ENCODE measurements around the gene KANSL1L. TPM values are rescaled to one million over a fixed set of nuclear protein-coding genes. Genes with fewer than 3 reads are reported as not detected.
A peak's percentile ranks its signal among the peaks of the same experiment; 100 is the strongest.

KANSL1L gene
- total RNA-seq, 2 experiments from 2014 or later = 6.7 to 7.0 TPM

- Histone ChIP-seq H3K27ac (ENCODE audit: low read depth in 1 of 2, low read length in 2 of 2) (no peak overlapping the region), H3K27me3 (ENCODE audit: control insufficient read depth in 1 of 2, insufficient read depth in 2 of 2, low read length in 2 of 2) (no peaks in the 10 kb centered on the region), H3K4me3 (ENCODE audit: low read length) (no peak overlapping the region), H3K36me3 (ENCODE audit: insufficient read depth, low read length) (no peaks in the 10 kb centered on the region), H3K4me1 (ENCODE audit: insufficient read depth, low read length) (no peaks in the 10 kb centered on the region), H3K9me3 (ENCODE audit: control insufficient read depth in 1 of 2, insufficient read depth in 1 of 2, low read length in 2 of 2) (no peaks in the 10 kb centered on the region)
- Mint-ChIP-seq H3K4me3 (no peak overlapping the region), H3K4me1 (ENCODE audit: low read depth) (no peaks in the 10 kb centered on the region), H3K36me3 (ENCODE audit: low read depth) (peaks cover 9% of the 10 kb centered on the region), H3K27ac (no peak overlapping the region), H3K27me3 (no peaks in the 10 kb centered on the region), H3K9me3 (no peaks in the 10 kb centered on the region)
- no peak for ATAC-seq (ENCODE audit: poor library complexity)
- intact Hi-C loops (cut with DNase I, micrococcal nuclease) = loop anchor here (1.0 to 10.0 kb wide), 3 partner anchors 98 to 124 kb away; no protein-coding TSS in a partner anchor
- CTCF ChIA-PET = interaction anchor here (1.1 kb wide), 1 partner anchor 74 kb away, joined by 3 read pairs; no protein-coding TSS in a partner anchor
- POLR2A ChIA-PET = no interaction called here
- DNase-seq = peak in 3 of 14 experiments; percentile 4 to 23 (median 13)
- TF ChIP-seq CTCF (IDR thresholded peaks at IDR 0.05) = peak; percentile 55
Measured at GRCh38 chr2:210072922-210073509, 98.2 kb downstream of the KANSL1L start.

GRCh38 chr2:210072493-210072892, 98.7 kb downstream of the KANSL1L start:
- no peaks in the 10 kb centered on the region for H3K9me3 ChIP-seq (ENCODE audit: control insufficient read depth in 1 of 2, insufficient read depth in 1 of 2, low read length in 2 of 2)
- ChIA-PET POLR2A (no interaction called here), CTCF (no interaction called here)
- H3K27ac ChIP-seq (ENCODE audit: low read depth in 1 of 2, low read length in 2 of 2) = no peak overlapping the region
- H3K9me3 Mint-ChIP-seq = no peaks in the 10 kb centered on the region
- DNase-seq = no peak
- no peak overlapping the region for H3K27ac Mint-ChIP-seq
- ATAC-seq (ENCODE audit: poor library complexity) = no peak
- no peaks in the 10 kb centered on the region for H3K4me1 Mint-ChIP-seq (ENCODE audit: low read depth)
- no peaks in the 10 kb centered on the region for H3K27me3 Mint-ChIP-seq
- no peaks in the 10 kb centered on the region for H3K36me3 ChIP-seq (ENCODE audit: insufficient read depth, low read length)
- intact Hi-C loops (cut with DNase I, micrococcal nuclease) = loop anchor here in 1 of 2 experiments (5.0 to 10.0 kb wide), 2 partner anchors 98 to 125 kb away; no protein-coding TSS in a partner anchor
- H3K27me3 ChIP-seq (ENCODE audit: control insufficient read depth in 1 of 2, insufficient read depth in 2 of 2, low read length in 2 of 2) = no peaks in the 10 kb centered on the region
- no peak overlapping the region for H3K4me3 ChIP-seq (ENCODE audit: low read length)
- no peak for TF ChIP-seq CTCF (IDR thresholded peaks at IDR 0.05)
- no peaks in the 10 kb centered on the region for H3K4me1 ChIP-seq (ENCODE audit: insufficient read depth, low read length)
- H3K4me3 Mint-ChIP-seq = no peak overlapping the region
- H3K36me3 Mint-ChIP-seq (ENCODE audit: low read depth) = peaks cover 9% of the 10 kb centered on the region

GRCh38 chr2:210063306-210063705, 107.9 kb downstream of the KANSL1L start:
- intact Hi-C loops (cut with DNase I, micrococcal nuclease) = no loop called here
- Mint-ChIP-seq H3K9me3 (no peaks in the 10 kb centered on the region), H3K27ac (no peak overlapping the region), H3K27me3 (no peaks in the 10 kb centered on the region), H3K36me3 (ENCODE audit: low read depth) (peaks cover 14% of the 10 kb centered on the region), H3K4me3 (no peak overlapping the region), H3K4me1 (ENCODE audit: low read depth) (no peaks in the 10 kb centered on the region)
- Histone ChIP-seq H3K36me3 (ENCODE audit: insufficient read depth, low read length) (no peaks in the 10 kb centered on the region), H3K27me3 (ENCODE audit: control insufficient read depth in 1 of 2, insufficient read depth in 2 of 2, low read length in 2 of 2) (no peaks in the 10 kb centered on the region), H3K9me3 (ENCODE audit: control insufficient read depth in 1 of 2, insufficient read depth in 1 of 2, low read length in 2 of 2) (peaks cover 0 to 16% of the 10 kb centered on the region in 2 experiments), H3K27ac (ENCODE audit: low read depth in 1 of 2, low read length in 2 of 2) (no peak overlapping the region), H3K4me1 (ENCODE audit: insufficient read depth, low read length) (no peaks in the 10 kb centered on the region), H3K4me3 (ENCODE audit: low read length) (no peak overlapping the region)
- CTCF ChIA-PET = no interaction called here
- no peak for DNase-seq
- TF ChIP-seq CTCF (IDR thresholded peaks at IDR 0.05) = no peak
- no peak for ATAC-seq (ENCODE audit: poor library complexity)
- POLR2A ChIA-PET = no interaction called here

All from CD4-positive, alpha-beta T cell (primary cell).